HepG2 (cell line): ENCODE data around the gene ARL16. TPM values are rescaled to one million over a fixed set of nuclear protein-coding genes. Genes with fewer than 3 reads are reported as not detected.
A peak's percentile ranks its signal among the peaks of the same experiment; 100 is the strongest.

Experiments used
- CERS6 ChIP-seq: sonication (generic); formaldehyde crosslinking; IDR thresholded peaks from 2 replicates; pipeline ENCODE4 v1.5.0; 2020; ENCODE audit warnings: missing genetic modification reagents
- FLYWCH1 ChIP-seq: sonication (generic); formaldehyde crosslinking; IDR thresholded peaks from 2 replicates; pipeline ENCODE4 v1.8.1; 2023; ENCODE audit warnings: mild to moderate bottlenecking, missing genetic modification reagents
- FOXA3 ChIP-seq: IDR thresholded peaks from 2 replicates; pipeline ENCODE4 v1.6.1; 2016; ENCODE audit warnings: missing genetic modification reagents, missing compliant biosample characterization
- NFE2L1 ChIP-seq: sonication (generic); formaldehyde crosslinking; IDR thresholded peaks from 2 replicates; pipeline ENCODE4 v1.4.0; 2020; ENCODE audit warnings: missing genetic modification reagents, mild to moderate bottlenecking, borderline replicate concordance
- NONO ChIP-seq, 2 experiments: fragments of 450-650 bp in 1 of 2; sonication (generic) in 1 of 2; formaldehyde crosslinking in 1 of 2; IDR thresholded peaks in 1 of 2; conservative IDR thresholded peaks in 1 of 2; 2 replicates each; pipeline versions ENCODE4 v1.6.1 to v1.8.0; 2017 to 2022; ENCODE audit warnings: mild to moderate bottlenecking in 1 of 2, missing genetic modification reagents in 1 of 2, moderate library complexity in 1 of 2
- NR3C1 ChIP-seq: sonication (generic); formaldehyde crosslinking; IDR thresholded peaks from 2 replicates; pipeline ENCODE4 v1.4.0; 2020; ENCODE audit warnings: missing genetic modification reagents
- PTBP1 ChIP-seq: fragments of 200-400 bp; formaldehyde crosslinking; IDR thresholded peaks from 2 replicates; pipeline ENCODE4 v1.6.1; 2018; ENCODE audit warnings: low read length, low read depth; ENCODE audit not compliant: poor library complexity, severe bottlenecking
- RAD21 ChIP-seq: fragments of 450-650 bp; formaldehyde crosslinking; IDR thresholded peaks from 2 replicates; pipeline ENCODE4 v1.5.0; 2020; ENCODE audit warnings: mild to moderate bottlenecking
- RBFOX2 ChIP-seq: fragments of 200-400 bp; formaldehyde crosslinking; IDR thresholded peaks from 2 replicates; pipeline ENCODE4 v1.6.1; 2017; ENCODE audit warnings: low read depth, mild to moderate bottlenecking, low read length
- SIN3B ChIP-seq: fragments of 150-350 bp; IDR thresholded peaks from 2 replicates; pipeline ENCODE4 v1.6.1; 2014; ENCODE audit warnings: low read length
- TIGD3 ChIP-seq: sonication (generic); formaldehyde crosslinking; IDR thresholded peaks from 2 replicates; pipeline ENCODE4 v1.5.1; 2020; ENCODE audit warnings: mild to moderate bottlenecking, missing genetic modification reagents, borderline replicate concordance
- UBTF ChIP-seq: sonication (generic); formaldehyde crosslinking; IDR thresholded peaks from 2 replicates; pipeline ENCODE4 v1.4.0; 2020; ENCODE audit warnings: mild to moderate bottlenecking, missing genetic modification reagents
- ZBTB40 ChIP-seq, 2 experiments: fragments of 450-650 bp in 1 of 2; sonication (generic) in 1 of 2; formaldehyde crosslinking in 1 of 2; IDR thresholded peaks; 2 replicates each; pipeline versions ENCODE4 v1.6.1 to v1.8.0; 2016 to 2022; ENCODE audit warnings: antibody characterized with exemption in 1 of 2, mild to moderate bottlenecking in 1 of 2, missing genetic modification reagents in 1 of 2
- ZNF296 ChIP-seq: sonication (generic); formaldehyde crosslinking; conservative IDR thresholded peaks from 2 replicates; pipeline ENCODE4 v1.5.0; 2020; ENCODE audit warnings: mild to moderate bottlenecking, missing genetic modification reagents
- polyA plus RNA-seq, 8 experiments: library from polyadenylated mRNA; depleted of rRNA in 3 of 8; stranded (reverse) in 7 of 8; unstranded in 1 of 8; fragments of >200 nt; fragmentation: Illumina TruSeq in 4 of 8; extraction: Trizol in 4 of 8; gene quantifications; 2 replicates each; pipeline versions ENCODE4 v1.2.1 to v1.2.3, GENCODE V29; 2011 to 2016; ENCODE audit warnings: low read depth in 4 of 8, missing spikeins in 1 of 8, mixed read lengths in 1 of 8; ENCODE audit not compliant: insufficient read depth in 1 of 8
- total RNA-seq, 5 experiments: library from RNA; depleted of rRNA; stranded (reverse); fragments of >200 nt; fragmentation: Illumina TruSeq; extraction: Trizol; gene quantifications; 2 replicates each; pipeline ENCODE4 v1.2.3, GENCODE V29; 2016; ENCODE audit warnings: low read depth in 1 of 5

Gene ARL16
- total and polyA plus RNA-seq, 2 of the 13 experiments (the other 11 are each of a cell fraction or from before 2014, with no cell fraction given), result 20.8 to 30.8 TPM

- TF ChIP-seq NONO (IDR thresholded peaks at IDR 0.05), result no peak
- peak; percentile 96 for TF ChIP-seq NONO (CRISPR knock-in tag; conservative IDR thresholded peaks at IDR 0.05)
- 0 out of 2 replicates have a peak, but pooled peaks have one; percentile 25 for TF ChIP-seq RAD21 (CRISPR knock-in tag)
- TF ChIP-seq FLYWCH1 (CRISPR knock-in tag), result peak; percentile 86; the same call in 1 of the 2 replicates
- TF ChIP-seq NR3C1, result no peak
- no peak for TF ChIP-seq ZBTB40 (IDR thresholded peaks at IDR 0.05)
- TF ChIP-seq ZBTB40 (CRISPR knock-in tag; IDR thresholded peaks at IDR 0.05), result peak; percentile 96
- TF ChIP-seq PTBP1, result peak; percentile 40
- TF ChIP-seq SIN3B, result no peak
- TF ChIP-seq RBFOX2, result peak; percentile 73
- peak; percentile 92 for TF ChIP-seq CERS6
- TF ChIP-seq UBTF (CRISPR knock-in tag), result peak; percentile 78; the same call in 1 of the 2 replicates
- peak; percentile 93 for TF ChIP-seq ZNF296 (CRISPR knock-in tag)
- peak; percentile 99 for TF ChIP-seq TIGD3 (CRISPR knock-in tag)
- peak; percentile 84 for TF ChIP-seq FOXA3 (CRISPR knock-in tag)
- TF ChIP-seq NFE2L1, result peak; percentile 93; the same call in 1 of the 2 replicates
Measured at GRCh38 chr17:81727324-81728031, 43.9 kb upstream of the ARL16 start (continued).
